Activated T-cell treated with anti-CD3 and anti-CD28 coated beads, Interleukin-2, amount 50 U/mL, for 72 hours (primary cell): ENCODE measurements around the gene MYLK4. TPM values are rescaled to one million over a fixed set of nuclear protein-coding genes. Genes with fewer than 3 reads are reported as not detected.

Experiments
- ATAC-seq, 2 donors: fragments of 150-1000 bp; cut with Tn5 transposase; replicated peaks in 1 of 2; 2 replicates each; pipeline ENCODE4 v1.10.0; 2021; ENCODE audit warnings: moderate library complexity in 2 of 2, mild to moderate bottlenecking in 1 of 2
- DNase-seq, 2 donors: peaks; one replicate each; pipeline ENCODE4 v3.0.0; 2021 to 2022; ENCODE audit warnings: mixed read lengths in 1 of 2
- H3K27ac Mint-ChIP-seq: one replicate; pipeline ENCODE4 v1.8.0; 2022; ENCODE audit warnings: mild to moderate bottlenecking, moderate library complexity, mixed read lengths
- H3K27me3 Mint-ChIP-seq: one replicate; pipeline ENCODE4 v1.8.0; 2022; ENCODE audit warnings: low read depth, mixed read lengths
- H3K36me3 Mint-ChIP-seq, 2 donors: one replicate each; pipeline ENCODE4 v1.8.0; 2022; ENCODE audit warnings: mixed read lengths in 2 of 2, mild to moderate bottlenecking in 1 of 2; ENCODE audit not compliant: insufficient read depth in 2 of 2
- H3K4me1 Mint-ChIP-seq: one replicate; pipeline ENCODE4 v1.8.0; 2022; ENCODE audit warnings: low read depth, mixed read lengths
- H3K4me3 Mint-ChIP-seq, 2 donors: one replicate each; pipeline ENCODE4 v1.8.0; 2022; ENCODE audit warnings: mild to moderate bottlenecking in 2 of 2, mixed read lengths in 2 of 2, moderate library complexity in 2 of 2
- H3K9me3 Mint-ChIP-seq, 2 donors: one replicate each; pipeline ENCODE4 v1.8.0; 2022; ENCODE audit warnings: mixed read lengths in 2 of 2
- total RNA-seq, 2 donors: library from RNA; stranded (reverse); gene quantifications; one replicate each; pipeline ENCODE4 v1.2.3, GENCODE V29; 2022

Gene MYLK4
- total RNA-seq, 2 donors from 2014 or later, result 0.37 to 0.72 TPM

DNA sequence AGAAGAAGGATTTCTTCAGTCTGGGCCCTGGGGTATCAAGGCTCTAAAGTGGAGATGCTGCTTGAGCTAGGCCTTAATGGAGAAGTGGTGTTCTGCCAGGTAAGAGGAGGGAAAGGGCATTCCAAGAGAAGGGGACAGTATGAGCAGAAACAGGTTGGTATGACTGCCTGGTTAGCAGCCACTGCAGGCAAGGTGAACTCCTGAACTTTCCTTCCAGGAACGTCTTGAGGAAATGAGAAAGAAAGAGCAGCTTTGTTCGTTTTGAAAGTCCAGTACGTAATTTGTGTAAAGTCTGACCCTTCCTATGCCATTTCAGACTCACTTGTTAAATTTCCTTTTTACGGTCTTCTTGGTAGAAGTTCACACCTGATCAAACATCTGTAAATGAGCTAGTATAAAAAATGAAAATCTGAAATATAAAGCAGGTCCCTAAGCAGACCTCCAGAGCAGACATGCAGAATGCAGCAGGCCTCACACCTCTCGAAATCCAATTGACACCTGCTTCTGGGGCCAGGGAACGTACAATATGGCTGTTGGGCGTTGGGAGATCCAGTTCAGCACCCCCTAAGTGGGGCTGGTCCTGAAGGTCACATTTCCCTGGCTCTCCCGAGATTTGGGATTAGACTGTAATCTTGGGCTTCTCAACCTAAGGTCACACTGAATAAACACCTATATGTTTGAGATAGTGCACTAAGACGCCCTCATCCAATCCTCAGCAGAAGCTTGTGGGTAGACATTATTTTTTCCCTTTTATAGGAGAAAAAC lies 33.6 kb downstream of the MYLK4 start:
- H3K27ac Mint-ChIP-seq, result no peak overlapping the region
- H3K27me3 Mint-ChIP-seq, result no peaks in the 10 kb centered on the region
- H3K4me3 Mint-ChIP-seq, result no peak overlapping the region
- peaks cover 0 to 3% of the 10 kb centered on the region in 2 donors for H3K9me3 Mint-ChIP-seq
- peaks cover 2 to 7% of the 10 kb centered on the region in 2 donors for H3K36me3 Mint-ChIP-seq
- ATAC-seq (no peak), DNase-seq (no peak)
- H3K4me1 Mint-ChIP-seq, result peaks cover 6% of the 10 kb centered on the region

DNA sequence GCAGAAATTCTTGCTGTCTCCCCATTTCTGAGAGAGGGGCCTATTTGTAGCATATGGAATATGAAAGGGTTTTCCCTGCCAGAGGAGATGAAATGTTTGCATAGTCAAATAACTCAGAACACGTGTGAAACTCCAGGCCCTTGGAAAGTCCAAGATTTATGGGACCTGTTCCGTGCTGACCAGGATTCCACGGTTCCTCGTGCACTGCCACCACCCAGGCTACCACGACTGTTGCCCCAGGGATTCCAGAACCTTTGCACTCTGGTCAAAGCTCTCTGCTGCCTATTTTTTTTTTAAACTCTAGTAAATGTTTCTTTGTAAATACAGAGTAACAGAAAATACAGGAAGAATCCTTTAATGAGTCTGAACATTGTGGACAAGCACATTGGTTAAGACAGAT lies 35.0 kb downstream of the MYLK4 start:
- peaks cover 6% of the 10 kb centered on the region for H3K4me1 Mint-ChIP-seq
- H3K27ac Mint-ChIP-seq, result no peak overlapping the region
- H3K9me3 Mint-ChIP-seq, result peaks cover 0 to 2% of the 10 kb centered on the region in 2 donors
- no peaks in the 10 kb centered on the region for H3K27me3 Mint-ChIP-seq
- H3K36me3 Mint-ChIP-seq, result peaks cover 0 to 3% of the 10 kb centered on the region in 2 donors
- ATAC-seq (no peak), DNase-seq (no peak)
- H3K4me3 Mint-ChIP-seq, result no peak overlapping the region

DNA sequence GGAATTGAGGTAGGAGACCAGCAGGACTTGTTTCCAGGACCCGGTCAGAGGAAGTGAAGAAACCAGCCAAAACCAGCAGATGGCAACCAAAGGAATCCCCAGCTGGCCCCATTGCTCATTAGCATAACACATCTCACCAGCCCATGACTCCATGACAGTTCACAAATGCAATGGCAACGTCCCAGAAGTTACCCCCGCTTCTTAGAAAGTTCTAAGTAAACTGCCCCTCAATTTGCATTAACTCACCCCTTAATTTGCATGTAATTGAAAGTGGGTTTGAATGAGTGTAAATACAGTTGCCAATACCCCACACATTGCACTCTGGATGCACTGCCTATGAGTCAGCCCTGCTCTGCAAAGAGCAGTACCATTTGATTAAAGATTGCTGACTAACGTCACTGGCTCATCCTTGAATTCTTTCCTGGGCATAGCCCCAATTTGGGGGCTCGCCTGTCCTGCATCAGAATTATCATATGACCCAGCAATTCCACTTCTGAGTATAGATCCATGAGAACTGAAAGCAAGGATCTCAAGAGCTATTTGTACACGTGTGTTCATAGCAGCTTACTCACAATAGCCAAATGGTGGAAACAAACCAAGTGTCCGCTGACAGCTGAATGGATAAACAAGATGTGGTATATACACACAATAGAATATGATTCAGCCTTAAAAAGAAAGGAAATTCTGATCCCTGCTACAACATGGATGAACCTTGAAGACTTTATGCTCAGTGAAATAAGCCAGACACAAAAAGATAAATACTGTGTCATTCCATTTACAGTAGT lies 36.4 kb downstream of the MYLK4 start:
- DNase-seq (no peak), ATAC-seq (no peak)
- Mint-ChIP-seq H3K27ac (no peak overlapping the region), H3K4me3 (no peak overlapping the region), H3K4me1 (peaks cover 5% of the 10 kb centered on the region), H3K9me3 (peaks cover 3 to 8% of the 10 kb centered on the region in 2 donors), H3K27me3 (no peaks in the 10 kb centered on the region), H3K36me3 (peaks cover 4 to 10% of the 10 kb centered on the region in 2 donors)

DNA sequence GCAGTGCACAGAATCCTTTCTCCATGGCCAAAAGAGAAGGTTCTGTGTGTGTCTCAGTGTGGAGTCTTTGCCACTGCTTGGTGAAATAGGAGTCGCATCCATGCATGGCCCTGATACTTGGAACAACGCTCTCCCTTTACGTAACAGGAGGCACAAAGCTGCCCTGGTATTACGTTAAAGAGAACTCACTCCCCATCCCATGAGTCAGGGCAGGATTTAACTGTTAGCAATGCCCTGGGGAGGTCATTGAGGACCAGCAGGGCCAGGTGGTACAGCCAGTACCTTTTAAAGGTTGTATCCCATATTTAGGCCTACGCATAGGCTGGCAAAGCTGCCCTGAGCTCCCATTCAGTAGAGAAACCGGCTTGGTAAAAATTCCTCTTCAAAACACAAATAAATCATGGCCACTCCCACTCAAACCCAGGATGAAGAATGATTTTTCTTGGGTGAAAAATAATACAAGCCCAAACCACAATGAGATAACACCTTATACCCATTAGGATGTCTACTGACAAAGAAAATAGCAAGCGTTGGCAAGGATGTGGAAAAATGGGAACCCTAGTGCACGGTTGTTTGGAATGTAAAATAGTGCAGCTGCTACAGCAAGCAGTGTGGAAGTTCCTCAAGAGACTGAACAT lies 37.1 kb downstream of the MYLK4 start:
- H3K4me3 Mint-ChIP-seq, result no peak overlapping the region
- DNase-seq (no peak), ATAC-seq (no peak)
- no peaks in the 10 kb centered on the region for H3K27me3 Mint-ChIP-seq
- peaks cover 3 to 8% of the 10 kb centered on the region in 2 donors for H3K9me3 Mint-ChIP-seq
- no peak overlapping the region for H3K27ac Mint-ChIP-seq
- peaks cover 4 to 10% of the 10 kb centered on the region in 2 donors for H3K36me3 Mint-ChIP-seq
- H3K4me1 Mint-ChIP-seq, result no peaks in the 10 kb centered on the region

DNA sequence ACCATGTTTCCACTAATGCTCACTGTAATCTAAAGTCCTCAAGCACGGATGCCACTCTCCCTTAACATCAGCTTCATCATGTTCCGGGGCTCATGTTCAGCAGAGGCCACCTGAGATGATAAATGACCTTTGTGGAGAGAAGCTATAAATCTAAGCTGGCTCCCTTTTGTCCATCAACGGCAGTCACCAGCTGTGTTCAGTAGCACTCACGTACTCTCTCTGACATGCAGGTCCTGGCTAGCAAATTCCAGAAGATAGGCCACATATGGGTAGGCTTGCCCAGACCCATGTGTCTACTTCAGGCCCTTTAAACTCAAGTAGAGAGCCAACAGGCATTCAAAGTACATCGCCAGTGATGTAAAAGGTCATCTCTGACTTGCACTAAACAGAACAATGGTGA lies 38.6 kb downstream of the MYLK4 start:
- Mint-ChIP-seq H3K4me3 (no peak overlapping the region), H3K36me3 (peaks cover 4 to 10% of the 10 kb centered on the region in 2 donors), H3K27ac (no peak overlapping the region), H3K9me3 (peaks cover 3 to 8% of the 10 kb centered on the region in 2 donors), H3K27me3 (no peaks in the 10 kb centered on the region), H3K4me1 (no peaks in the 10 kb centered on the region)
- ATAC-seq, result no peak
- DNase-seq, result no peak

DNA sequence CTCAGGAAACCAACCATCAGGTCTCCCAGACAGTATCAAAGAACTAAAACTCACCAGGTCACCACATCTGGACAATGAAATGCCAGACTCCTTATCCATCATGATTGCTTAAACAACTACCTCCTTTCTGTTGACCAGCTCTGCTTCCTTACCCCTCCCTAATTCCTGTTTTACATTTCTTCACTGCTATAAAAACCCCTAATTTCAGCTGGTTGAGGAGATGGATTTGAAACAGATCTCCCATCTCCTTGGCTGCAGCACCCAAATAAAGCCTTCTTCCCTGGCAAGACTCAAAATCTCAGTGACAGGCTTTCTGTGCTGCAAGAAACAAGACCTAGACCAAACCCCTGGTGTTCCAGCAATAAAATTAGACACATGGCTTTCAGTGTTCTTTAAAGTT lies 40.3 kb downstream of the MYLK4 start:
- Mint-ChIP-seq H3K27ac (no peak overlapping the region), H3K4me1 (no peaks in the 10 kb centered on the region), H3K27me3 (no peaks in the 10 kb centered on the region), H3K4me3 (no peak overlapping the region), H3K36me3 (peaks cover 4 to 10% of the 10 kb centered on the region in 2 donors), H3K9me3 (peaks cover 3 to 8% of the 10 kb centered on the region in 2 donors)
- DNase-seq (no peak), ATAC-seq (no peak)

DNA sequence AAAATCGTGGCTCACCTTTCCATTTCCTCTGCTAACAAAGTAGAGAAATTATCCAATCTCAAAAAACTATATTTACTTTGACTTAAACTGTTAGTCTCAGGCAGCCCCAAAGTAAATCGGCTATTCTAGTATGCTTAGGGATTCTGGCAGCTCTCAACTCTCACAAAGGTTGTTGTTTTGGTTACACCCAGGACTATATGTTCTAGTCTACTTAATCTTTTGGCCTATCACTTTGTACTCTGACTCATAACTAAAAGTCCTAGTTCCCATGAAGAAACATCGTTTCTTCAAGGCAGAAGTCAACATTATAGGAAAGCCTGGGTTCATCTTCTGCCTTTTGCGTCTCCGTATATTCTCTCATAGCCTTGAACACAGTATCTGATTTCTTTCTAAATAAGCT lies 42.3 kb downstream of the MYLK4 start:
- Mint-ChIP-seq H3K4me1 (no peaks in the 10 kb centered on the region), H3K36me3 (peaks cover 4 to 10% of the 10 kb centered on the region in 2 donors), H3K9me3 (peaks cover 3 to 8% of the 10 kb centered on the region in 2 donors), H3K27ac (no peak overlapping the region), H3K4me3 (no peak overlapping the region), H3K27me3 (no peaks in the 10 kb centered on the region)
- ATAC-seq (no peak), DNase-seq (no peak)

DNA sequence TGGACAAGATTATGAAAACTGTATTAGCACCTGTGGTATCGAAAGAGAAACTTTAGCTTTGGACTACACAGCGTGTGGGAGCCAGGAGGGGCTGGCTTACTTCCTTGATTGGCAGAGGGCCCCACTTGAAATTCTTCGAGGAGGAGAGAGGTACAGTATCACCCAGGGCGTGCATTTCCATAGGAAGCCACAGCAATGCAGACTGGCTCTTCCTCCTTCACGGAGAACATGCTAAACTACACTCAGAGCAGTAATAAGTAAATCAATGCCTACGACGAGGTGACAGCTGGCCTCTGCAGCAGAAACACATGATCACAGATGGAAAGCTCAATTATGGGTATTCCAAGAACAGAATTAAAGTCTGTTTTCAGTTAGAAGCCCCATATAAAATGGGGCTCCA lies 44.2 kb downstream of the MYLK4 start:
- no peak overlapping the region for H3K27ac Mint-ChIP-seq
- ATAC-seq, result no peak
- no peaks in the 10 kb centered on the region for H3K27me3 Mint-ChIP-seq
- no peaks in the 10 kb centered on the region for H3K4me1 Mint-ChIP-seq
- no peak for DNase-seq
- H3K36me3 Mint-ChIP-seq, result peaks cover 4 to 9% of the 10 kb centered on the region in 2 donors
- H3K4me3 Mint-ChIP-seq, result no peak overlapping the region
- H3K9me3 Mint-ChIP-seq, result peaks cover 3 to 6% of the 10 kb centered on the region in 2 donors

DNA sequence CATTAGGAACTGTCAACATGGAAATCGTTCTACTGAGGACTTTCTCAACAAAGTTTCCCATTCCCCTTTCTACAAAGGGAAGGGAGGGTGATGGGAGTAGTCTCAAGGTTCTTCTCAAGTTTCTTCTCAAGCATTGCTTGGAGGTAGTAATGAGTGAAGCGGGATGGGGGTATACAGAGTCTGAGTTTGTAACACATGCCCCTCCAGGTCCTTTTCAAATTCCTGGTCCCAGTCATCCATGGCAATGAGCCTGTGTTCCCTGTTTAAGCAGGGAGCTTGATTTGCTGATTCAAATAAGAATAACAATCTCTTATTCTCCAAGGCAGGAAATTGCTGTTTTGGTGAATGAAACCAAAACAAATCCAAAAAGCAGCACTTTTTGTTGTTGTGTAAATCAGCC lies 45.5 kb downstream of the MYLK4 start:
- H3K27me3 Mint-ChIP-seq, result no peaks in the 10 kb centered on the region
- DNase-seq (no peak), ATAC-seq (no peak)
- H3K9me3 Mint-ChIP-seq, result peaks cover 0 to 2% of the 10 kb centered on the region in 2 donors
- no peaks in the 10 kb centered on the region for H3K4me1 Mint-ChIP-seq
- no peak overlapping the region for H3K4me3 Mint-ChIP-seq
- no peak overlapping the region for H3K27ac Mint-ChIP-seq
- peaks cover under 1 to 3% of the 10 kb centered on the region in 2 donors for H3K36me3 Mint-ChIP-seq

DNA sequence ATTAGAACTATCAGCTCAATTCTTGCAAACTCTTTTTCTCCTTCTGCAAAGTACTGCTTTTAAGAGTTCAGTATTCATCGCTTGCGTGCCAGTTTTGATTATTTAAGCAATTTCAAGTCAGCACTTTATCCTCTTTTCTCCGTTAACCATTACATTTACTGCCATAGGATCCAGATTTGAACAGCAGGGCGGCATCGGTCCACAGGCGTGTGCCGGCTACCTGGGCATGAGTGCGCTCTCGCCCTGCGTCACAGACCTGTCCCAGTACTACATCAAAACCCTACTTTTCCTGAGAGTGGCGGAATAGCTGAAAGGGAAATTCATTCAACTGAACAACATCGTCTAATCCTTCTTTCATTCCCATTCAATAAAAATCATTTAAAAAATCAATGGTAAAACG lies 53.4 kb downstream of the MYLK4 start:
- DNase-seq, result no peak
- H3K27ac Mint-ChIP-seq, result no peak overlapping the region
- ATAC-seq, result no peak
- peaks cover 7% of the 10 kb centered on the region for H3K27me3 Mint-ChIP-seq
- H3K36me3 Mint-ChIP-seq, result no peaks in the 10 kb centered on the region
- peaks cover 0 to 4% of the 10 kb centered on the region in 2 donors for H3K9me3 Mint-ChIP-seq
- H3K4me3 Mint-ChIP-seq, result no peak overlapping the region
- H3K4me1 Mint-ChIP-seq, result no peaks in the 10 kb centered on the region

DNA sequence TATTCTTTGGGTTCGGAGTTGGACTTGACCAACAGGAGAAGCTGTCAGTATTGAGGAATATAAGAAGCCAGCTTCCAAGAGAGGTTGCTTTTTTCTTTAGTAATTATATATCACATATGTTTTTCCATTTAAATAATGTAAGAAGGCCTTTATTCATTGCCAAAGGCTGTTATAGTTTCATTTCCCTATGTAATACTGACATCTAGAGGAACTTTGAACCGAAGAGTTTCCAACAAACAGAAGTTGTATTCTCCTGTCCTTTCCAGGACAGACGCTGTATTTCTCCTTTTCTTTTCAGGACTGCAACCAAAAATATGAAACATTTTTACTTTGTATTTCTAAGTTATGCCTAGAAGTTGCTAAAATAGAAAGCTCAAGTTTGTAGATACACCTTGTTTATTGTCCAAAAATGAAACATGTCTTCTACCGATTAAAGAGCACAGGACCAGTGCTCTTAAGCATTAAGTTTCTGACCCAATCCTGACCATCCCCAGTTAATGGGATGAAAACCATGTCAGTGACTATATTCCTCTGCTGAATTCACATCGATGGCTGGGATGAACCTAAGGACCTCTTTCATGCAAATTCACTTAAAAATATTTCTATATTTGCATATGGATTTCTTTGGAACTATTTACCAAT lies 55.1 kb downstream of the MYLK4 start:
- DNase-seq, result no peak
- H3K27me3 Mint-ChIP-seq, result peaks cover 7% of the 10 kb centered on the region
- no peaks in the 10 kb centered on the region for H3K36me3 Mint-ChIP-seq
- peaks cover 0 to 4% of the 10 kb centered on the region in 2 donors for H3K9me3 Mint-ChIP-seq
- no peak for ATAC-seq
- no peak overlapping the region for H3K27ac Mint-ChIP-seq
- H3K4me1 Mint-ChIP-seq, result no peaks in the 10 kb centered on the region
- no peak overlapping the region for H3K4me3 Mint-ChIP-seq

DNA sequence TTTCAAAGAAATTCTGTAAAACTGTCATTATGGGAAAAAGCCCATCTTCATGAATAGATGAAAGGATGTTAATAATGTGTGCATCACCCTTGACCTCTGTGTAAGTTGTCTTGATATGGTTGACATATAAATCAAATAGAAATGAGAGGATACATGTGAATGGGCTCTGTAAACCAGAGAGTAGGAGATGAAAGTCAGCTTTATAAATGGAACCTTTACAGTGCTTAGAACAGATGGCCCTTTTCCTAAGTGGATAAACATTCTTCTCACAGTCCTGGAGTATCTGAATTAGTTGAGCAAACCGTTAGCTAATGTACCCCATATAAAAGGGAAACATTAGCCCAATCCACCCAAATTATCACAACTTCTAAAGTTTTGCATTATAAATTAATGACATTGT lies 57.5 kb downstream of the MYLK4 start:
- H3K27ac Mint-ChIP-seq, result no peak overlapping the region
- peaks cover 4% of the 10 kb centered on the region for H3K4me1 Mint-ChIP-seq

More for the DNA sequence above, 57.5 kb downstream of the MYLK4 start:
- Mint-ChIP-seq H3K27me3 (peaks cover 6% of the 10 kb centered on the region), H3K36me3 (no peaks in the 10 kb centered on the region), H3K9me3 (peaks cover 0 to 4% of the 10 kb centered on the region in 2 donors), H3K4me3 (no peak overlapping the region)
- DNase-seq, result no peak
- no peak for ATAC-seq
